ENCODE results near the gene RIMS4.

DNA sequence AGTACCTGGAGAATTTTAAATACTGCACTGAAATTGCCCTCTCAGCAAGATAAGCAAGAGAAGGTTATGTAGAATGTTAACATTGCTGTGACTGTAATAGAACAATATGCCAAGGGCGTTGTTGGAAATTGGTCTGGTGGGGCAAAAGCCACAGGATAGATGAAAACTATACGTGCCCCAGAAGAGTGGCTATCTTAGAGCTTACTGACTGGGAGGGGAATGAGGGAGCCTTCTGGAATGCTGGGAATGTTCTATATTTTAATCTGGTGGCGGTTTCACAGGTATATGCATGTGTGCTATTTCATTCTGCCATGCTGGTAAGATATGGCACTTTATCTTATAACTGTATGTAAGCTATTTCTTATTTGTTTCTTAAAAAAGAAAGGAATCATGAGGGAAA lies 39.9 kb upstream of the RIMS4 start:
- TF ChIP-seq, protein P1, sequence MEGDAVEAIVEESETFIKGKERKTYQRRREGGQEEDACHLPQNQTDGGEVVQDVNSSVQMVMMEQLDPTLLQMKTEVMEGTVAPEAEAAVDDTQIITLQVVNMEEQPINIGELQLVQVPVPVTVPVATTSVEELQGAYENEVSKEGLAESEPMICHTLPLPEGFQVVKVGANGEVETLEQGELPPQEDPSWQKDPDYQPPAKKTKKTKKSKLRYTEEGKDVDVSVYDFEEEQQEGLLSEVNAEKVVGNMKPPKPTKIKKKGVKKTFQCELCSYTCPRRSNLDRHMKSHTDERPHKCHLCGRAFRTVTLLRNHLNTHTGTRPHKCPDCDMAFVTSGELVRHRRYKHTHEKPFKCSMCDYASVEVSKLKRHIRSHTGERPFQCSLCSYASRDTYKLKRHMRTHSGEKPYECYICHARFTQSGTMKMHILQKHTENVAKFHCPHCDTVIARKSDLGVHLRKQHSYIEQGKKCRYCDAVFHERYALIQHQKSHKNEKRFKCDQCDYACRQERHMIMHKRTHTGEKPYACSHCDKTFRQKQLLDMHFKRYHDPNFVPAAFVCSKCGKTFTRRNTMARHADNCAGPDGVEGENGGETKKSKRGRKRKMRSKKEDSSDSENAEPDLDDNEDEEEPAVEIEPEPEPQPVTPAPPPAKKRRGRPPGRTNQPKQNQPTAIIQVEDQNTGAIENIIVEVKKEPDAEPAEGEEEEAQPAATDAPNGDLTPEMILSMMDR (conservative IDR thresholded peaks at IDR 0.05 in 1 of 2, IDR thresholded peaks at IDR 0.05 in 1 of 2; ENCODE audit: extremely low read depth in 1 of 2, insufficient read depth in 1 of 2, low read depth in 1 of 2, low read length in 2 of 2) = no peak
- no peak for TF ChIP-seq EZH2 (IDR thresholded peaks at IDR 0.05; ENCODE audit: borderline replicate concordance, low read length)

Measured in mammary epithelial cell (primary cell).